ENCODE data around the gene CHST8. TPM values are rescaled to one million over a fixed set of nuclear protein-coding genes. Genes with fewer than 3 reads are reported as not detected.

Gene CHST8
- total RNA-seq, 5 donors from 2014 or later (not counting 1 experiment from before 2014, with no cell fraction given) = not detected

GRCh38 chr19:33671211-33671610 lies 49.5 kb downstream of the CHST8 start:
- no peak overlapping the region for H3K4me3 Mint-ChIP-seq
- H3K36me3 Mint-ChIP-seq = no peaks in the 10 kb centered on the region
- CTCF ChIA-PET = no interaction called here
- DNase-seq = no peak
- H3K27ac ChIP-seq (ENCODE audit: low read length) = no peak overlapping the region
- no peaks in the 10 kb centered on the region for H3K9me3 Mint-ChIP-seq
- 67% methylated on average over 5 of the region's 5 CpGs for WGBS (ENCODE audit: insufficient coverage)
- POLR2A ChIA-PET = no interaction called here
- peaks cover 0 to 41% of the 10 kb centered on the region in 2 experiments for H3K27me3 ChIP-seq (replicated peaks in 1 of 2; ENCODE audit: control insufficient read depth in 2 of 2, extremely low read depth in 1 of 2, insufficient read depth in 2 of 2, low read length in 1 of 2)
- no peaks in the 10 kb centered on the region for H3K9me3 ChIP-seq
- no peak for ATAC-seq (replicated peaks in 1 of 4)
- H3K27ac Mint-ChIP-seq = no peak overlapping the region
- H3K4me1 ChIP-seq (ENCODE audit: control insufficient read depth in 1 of 2, extremely low read depth in 1 of 2, insufficient read depth in 2 of 2, low read length in 2 of 2) = no peaks in the 10 kb centered on the region
- H3K4me3 ChIP-seq (ENCODE audit: control insufficient read depth in 1 of 2, extremely low read depth in 1 of 2, low read length in 1 of 2) = no peak overlapping the region
- no peaks in the 10 kb centered on the region for H3K36me3 ChIP-seq (ENCODE audit: control insufficient read depth in 2 of 2, extremely low read depth in 1 of 2, insufficient read depth in 1 of 2, low read length in 1 of 2)
- no peaks in the 10 kb centered on the region for H3K4me1 Mint-ChIP-seq
- H3K27me3 Mint-ChIP-seq = peaks cover 11 to 33% of the 10 kb centered on the region in 2 donors

GRCh38 chr19:33673258-33673875 lies 51.6 kb downstream of the CHST8 start:
- no peaks in the 10 kb centered on the region for H3K4me1 ChIP-seq (ENCODE audit: control insufficient read depth in 1 of 2, extremely low read depth in 1 of 2, insufficient read depth in 2 of 2, low read length in 2 of 2)
- DNase-seq (no peak), ATAC-seq (replicated peaks in 1 of 4) (no peak)
- ChIA-PET CTCF (no interaction called here), POLR2A (no interaction called here)
- 56% methylated on average over 4 of the region's 9 CpGs for WGBS (ENCODE audit: insufficient coverage)
- H3K4me3 ChIP-seq (ENCODE audit: control insufficient read depth in 1 of 2, extremely low read depth in 1 of 2, low read length in 1 of 2) = no peak overlapping the region
- H3K27ac Mint-ChIP-seq = no peak overlapping the region
- H3K36me3 ChIP-seq (ENCODE audit: control insufficient read depth in 2 of 2, extremely low read depth in 1 of 2, insufficient read depth in 1 of 2, low read length in 1 of 2) = no peaks in the 10 kb centered on the region
- no peaks in the 10 kb centered on the region for H3K9me3 ChIP-seq
- H3K4me1 Mint-ChIP-seq = no peaks in the 10 kb centered on the region
- H3K27me3 ChIP-seq (replicated peaks in 1 of 2; ENCODE audit: control insufficient read depth in 2 of 2, extremely low read depth in 1 of 2, insufficient read depth in 2 of 2, low read length in 1 of 2) = peaks cover 0 to 39% of the 10 kb centered on the region in 2 experiments
- peaks cover 7 to 28% of the 10 kb centered on the region in 2 donors for H3K27me3 Mint-ChIP-seq
- H3K27ac ChIP-seq (ENCODE audit: low read length) = no peak overlapping the region
- no peaks in the 10 kb centered on the region for H3K9me3 Mint-ChIP-seq
- H3K36me3 Mint-ChIP-seq = no peaks in the 10 kb centered on the region
- no peak overlapping the region for H3K4me3 Mint-ChIP-seq

DNA sequence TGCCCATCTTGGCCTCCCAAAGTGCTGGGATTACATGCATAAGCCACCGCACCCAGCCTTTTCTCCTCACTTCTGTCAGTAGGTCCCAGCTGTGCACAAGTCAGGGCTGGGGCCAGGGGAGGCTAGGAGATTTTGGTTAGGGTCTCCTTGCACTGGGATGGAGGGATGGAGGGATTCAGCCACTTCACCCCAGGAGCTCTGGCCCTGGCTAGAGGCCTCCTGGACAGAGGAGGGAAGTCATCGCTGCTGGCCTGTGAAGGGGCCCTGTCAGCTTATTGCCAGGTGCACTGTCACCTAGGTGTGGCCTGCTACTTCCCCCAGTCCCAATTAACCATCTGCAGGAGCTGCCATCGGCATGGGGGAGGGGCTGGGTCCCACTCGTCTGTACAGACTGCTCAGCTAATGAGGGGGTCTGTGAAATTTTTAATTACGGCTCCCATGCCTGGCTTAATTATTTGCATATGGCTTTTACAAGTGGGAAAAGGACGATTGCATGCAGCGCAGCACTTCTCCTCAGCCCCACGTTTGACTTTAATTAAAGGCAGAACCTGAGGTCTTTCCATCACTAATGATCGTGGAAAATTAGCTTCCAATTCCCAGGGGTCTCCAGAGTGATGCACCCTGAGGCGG lies 52.4 kb downstream of the CHST8 start:
- no peaks in the 10 kb centered on the region for H3K4me1 ChIP-seq (ENCODE audit: control insufficient read depth in 1 of 2, extremely low read depth in 1 of 2, insufficient read depth in 2 of 2, low read length in 2 of 2)
- 79% methylated on average over 6 of the region's 10 CpGs for WGBS (ENCODE audit: insufficient coverage)
- ATAC-seq (replicated peaks in 1 of 4) (no peak), DNase-seq (no peak)
- H3K4me3 ChIP-seq (ENCODE audit: control insufficient read depth in 1 of 2, extremely low read depth in 1 of 2, low read length in 1 of 2) = no peak overlapping the region
- no peak overlapping the region for H3K27ac ChIP-seq (ENCODE audit: low read length)
- Mint-ChIP-seq H3K27me3 (peaks cover 9 to 29% of the 10 kb centered on the region in 2 donors), H3K4me1 (no peaks in the 10 kb centered on the region), H3K9me3 (no peaks in the 10 kb centered on the region), H3K27ac (no peak overlapping the region), H3K4me3 (no peak overlapping the region), H3K36me3 (no peaks in the 10 kb centered on the region)
- no peaks in the 10 kb centered on the region for H3K9me3 ChIP-seq
- ChIA-PET CTCF (no interaction called here), POLR2A (no interaction called here)
- H3K27me3 ChIP-seq (replicated peaks in 1 of 2; ENCODE audit: control insufficient read depth in 2 of 2, extremely low read depth in 1 of 2, insufficient read depth in 2 of 2, low read length in 1 of 2) = peaks cover 0 to 39% of the 10 kb centered on the region in 2 experiments
- H3K36me3 ChIP-seq (ENCODE audit: control insufficient read depth in 2 of 2, extremely low read depth in 1 of 2, insufficient read depth in 1 of 2, low read length in 1 of 2) = no peaks in the 10 kb centered on the region

DNA sequence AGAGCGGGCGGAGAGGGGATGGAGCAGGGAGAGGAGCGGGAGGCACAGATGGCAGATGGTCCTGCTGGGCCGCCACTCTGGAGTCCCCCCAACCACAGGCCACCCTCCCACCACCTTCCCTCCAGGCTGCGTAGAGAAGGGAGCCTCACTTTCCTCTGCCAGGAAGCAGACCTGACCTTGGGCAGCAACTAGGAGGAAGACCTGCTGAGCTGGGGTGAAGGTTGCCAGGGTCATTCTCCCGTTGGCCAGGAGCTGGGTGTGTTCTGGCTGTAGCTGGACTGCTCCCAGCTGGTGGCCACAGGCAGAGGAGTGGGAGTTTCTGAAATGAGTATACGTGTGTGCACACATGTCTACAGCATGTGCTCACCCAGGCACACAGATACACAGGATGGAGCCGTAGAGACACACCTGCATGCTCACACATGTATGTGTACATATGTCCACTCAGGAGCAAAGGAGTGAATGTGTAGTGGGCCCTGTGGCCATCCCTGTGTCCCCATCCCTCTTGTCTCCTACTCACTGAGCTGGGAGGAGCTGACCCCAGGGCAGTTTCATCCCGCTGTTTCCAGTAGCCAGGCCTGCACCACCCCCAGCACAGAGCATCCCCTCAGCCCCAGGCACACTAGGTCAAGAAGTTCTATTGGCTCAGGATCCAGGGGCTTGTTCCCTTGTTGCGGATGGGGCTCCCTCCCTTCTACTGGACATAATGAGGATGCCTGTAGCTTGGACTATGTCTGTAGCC lies 53.0 kb downstream of the CHST8 start:
- POLR2A ChIA-PET = no interaction called here
- H3K27me3 Mint-ChIP-seq = peaks cover 12 to 29% of the 10 kb centered on the region in 2 donors
- H3K4me1 Mint-ChIP-seq = no peaks in the 10 kb centered on the region
- Histone ChIP-seq H3K9me3 (no peaks in the 10 kb centered on the region), H3K4me3 (ENCODE audit: control insufficient read depth in 1 of 2, extremely low read depth in 1 of 2, low read length in 1 of 2) (no peak overlapping the region), H3K4me1 (ENCODE audit: control insufficient read depth in 1 of 2, extremely low read depth in 1 of 2, insufficient read depth in 2 of 2, low read length in 2 of 2) (no peaks in the 10 kb centered on the region), H3K27ac (ENCODE audit: low read length) (no peak overlapping the region), H3K27me3 (replicated peaks in 1 of 2; ENCODE audit: control insufficient read depth in 2 of 2, extremely low read depth in 1 of 2, insufficient read depth in 2 of 2, low read length in 1 of 2) (peaks cover 0 to 37% of the 10 kb centered on the region in 2 experiments), H3K36me3 (ENCODE audit: control insufficient read depth in 2 of 2, extremely low read depth in 1 of 2, insufficient read depth in 1 of 2, low read length in 1 of 2) (no peaks in the 10 kb centered on the region)
- 33% methylated on average over 1 of the region's 10 CpGs for WGBS (ENCODE audit: insufficient coverage)
- no peak overlapping the region for H3K27ac Mint-ChIP-seq
- no peaks in the 10 kb centered on the region for H3K36me3 Mint-ChIP-seq
- ATAC-seq (replicated peaks in 1 of 4) (no peak), DNase-seq (no peak)
- H3K4me3 Mint-ChIP-seq = no peak overlapping the region
- CTCF ChIA-PET = no interaction called here
- no peaks in the 10 kb centered on the region for H3K9me3 Mint-ChIP-seq

GRCh38 chr19:33675501-33676124 lies 53.9 kb downstream of the CHST8 start:
- Mint-ChIP-seq H3K4me1 (no peaks in the 10 kb centered on the region), H3K36me3 (no peaks in the 10 kb centered on the region), H3K9me3 (no peaks in the 10 kb centered on the region), H3K27ac (no peak overlapping the region), H3K27me3 (peaks cover 17 to 29% of the 10 kb centered on the region in 2 donors), H3K4me3 (no peak overlapping the region)
- Histone ChIP-seq H3K36me3 (ENCODE audit: control insufficient read depth in 2 of 2, extremely low read depth in 1 of 2, insufficient read depth in 1 of 2, low read length in 1 of 2) (no peaks in the 10 kb centered on the region), H3K9me3 (no peaks in the 10 kb centered on the region), H3K4me1 (ENCODE audit: control insufficient read depth in 1 of 2, extremely low read depth in 1 of 2, insufficient read depth in 2 of 2, low read length in 2 of 2) (no peaks in the 10 kb centered on the region), H3K27me3 (replicated peaks in 1 of 2; ENCODE audit: control insufficient read depth in 2 of 2, extremely low read depth in 1 of 2, insufficient read depth in 2 of 2, low read length in 1 of 2) (peaks cover 0 to 34% of the 10 kb centered on the region in 2 experiments), H3K27ac (ENCODE audit: low read length) (no peak overlapping the region), H3K4me3 (ENCODE audit: control insufficient read depth in 1 of 2, extremely low read depth in 1 of 2, low read length in 1 of 2) (no peak overlapping the region)
- DNase-seq (no peak), ATAC-seq (replicated peaks in 1 of 4) (no peak)
- CTCF ChIA-PET = no interaction called here
- WGBS (ENCODE audit: insufficient coverage) = 55% methylated on average over 7 of the region's 7 CpGs
- POLR2A ChIA-PET = no interaction called here

- Mint-ChIP-seq H3K27me3 (peaks cover 17 to 29% of the 10 kb centered on the region in 2 donors), H3K4me1 (no peaks in the 10 kb centered on the region), H3K36me3 (no peaks in the 10 kb centered on the region), H3K9me3 (no peaks in the 10 kb centered on the region), H3K27ac (no peak overlapping the region), H3K4me3 (no peak overlapping the region)
- Histone ChIP-seq H3K4me1 (ENCODE audit: control insufficient read depth in 1 of 2, extremely low read depth in 1 of 2, insufficient read depth in 2 of 2, low read length in 2 of 2) (no peaks in the 10 kb centered on the region), H3K36me3 (ENCODE audit: control insufficient read depth in 2 of 2, extremely low read depth in 1 of 2, insufficient read depth in 1 of 2, low read length in 1 of 2) (no peaks in the 10 kb centered on the region), H3K9me3 (no peaks in the 10 kb centered on the region), H3K4me3 (ENCODE audit: control insufficient read depth in 1 of 2, extremely low read depth in 1 of 2, low read length in 1 of 2) (no peak overlapping the region), H3K27me3 (replicated peaks in 1 of 2; ENCODE audit: control insufficient read depth in 2 of 2, extremely low read depth in 1 of 2, insufficient read depth in 2 of 2, low read length in 1 of 2) (peaks cover 0 to 34% of the 10 kb centered on the region in 2 experiments), H3K27ac (ENCODE audit: low read length) (no peak overlapping the region)
- DNase-seq (no peak), ATAC-seq (replicated peaks in 1 of 4) (no peak)
- ChIA-PET CTCF (no interaction called here), POLR2A (no interaction called here)
- 92% methylated on average over 2 of the region's 7 CpGs for WGBS (ENCODE audit: insufficient coverage)
These were observed 55.4 kb downstream of the CHST8 start for GRCh38 chr19:33676999-33677665.
